WTC11 (cell line): Measurements from ENCODE around the gene KRT7. TPM values are rescaled to one million over a fixed set of nuclear protein-coding genes. Genes with fewer than 3 reads are reported as not detected.

Experiments
- ATAC-seq: fragments of 200-7000 bp; cut with Tn5 transposase; 2 replicates; pipeline ENCODE4 v1.10.0; 2021; ENCODE audit warnings: mild to moderate bottlenecking, moderate library complexity
- CTCF ChIA-PET: fragments of 300-600 bp; sonication (Branson Sonifier 250); formaldehyde crosslinking; loops from one replicate; lab custom pipeline; 2021; ENCODE audit warnings: antibody characterized with exemption; lab: Charles Lee
- POLR2A ChIA-PET: fragments of 350-600 bp; sonication (Branson Sonifier 250); formaldehyde crosslinking; loops from one replicate; lab custom pipeline; 2021; ENCODE audit warnings: antibody characterized with exemption; lab: Charles Lee
- DNase-seq: peaks from one replicate; pipeline ENCODE4 v3.0.0; 2021; ENCODE audit warnings: low spot score
- H3K27ac Mint-ChIP-seq: 2 replicates; pipeline ENCODE4 v1.8.0; 2021; ENCODE audit warnings: mixed read lengths
- H3K27me3 Mint-ChIP-seq: 2 replicates; pipeline ENCODE4 v1.8.0; 2021; ENCODE audit warnings: low read depth, mild to moderate bottlenecking, moderate library complexity, mixed read lengths
- H3K36me3 Mint-ChIP-seq: 2 replicates; pipeline ENCODE4 v1.8.0; 2021; ENCODE audit warnings: mixed read lengths
- H3K4me1 Mint-ChIP-seq: 2 replicates; pipeline ENCODE4 v1.8.0; 2022; ENCODE audit warnings: mixed read lengths
- H3K4me3 Mint-ChIP-seq: 2 replicates; pipeline ENCODE4 v1.8.0; 2021; ENCODE audit warnings: mild to moderate bottlenecking, moderate library complexity, mixed read lengths
- H3K9me3 Mint-ChIP-seq: 2 replicates; pipeline ENCODE4 v1.8.0; 2021; ENCODE audit warnings: mixed read lengths
- E2F4 ChIP-seq: sonication (generic); formaldehyde crosslinking; IDR thresholded peaks from 2 replicates; pipeline ENCODE4 v1.8.1; 2022; ENCODE audit warnings: low read depth, mild to moderate bottlenecking, moderate library complexity, missing genetic modification reagents, borderline replicate concordance
- ELF4 ChIP-seq: sonication (generic); formaldehyde crosslinking; IDR thresholded peaks from 2 replicates; pipeline ENCODE4 v1.8.1; 2022; ENCODE audit warnings: low read depth, mild to moderate bottlenecking, moderate library complexity, missing genetic modification reagents
- ESRRA ChIP-seq: sonication (generic); formaldehyde crosslinking; IDR thresholded peaks from 2 replicates; pipeline ENCODE4 v1.8.1; 2022; ENCODE audit warnings: mild to moderate bottlenecking, missing genetic modification reagents, borderline replicate concordance
- GTF2I ChIP-seq: fragments of 250-450 bp; sonication (Bioruptor Pico); conservative IDR thresholded peaks from 2 replicates; pipeline ENCODE4 v1.4.0; 2021; ENCODE audit warnings: mild to moderate bottlenecking
- KAT7 ChIP-seq: sonication (generic); formaldehyde crosslinking; IDR thresholded peaks from 2 replicates; pipeline ENCODE4 v1.8.1; 2023; ENCODE audit warnings: missing genetic modification reagents, mild to moderate bottlenecking, borderline replicate concordance
- NFATC4 ChIP-seq: fragments of 250-450 bp; sonication (Bioruptor Pico); IDR thresholded peaks from 2 replicates; pipeline ENCODE4 v1.9.0; 2021; ENCODE audit warnings: mild to moderate bottlenecking
- RELA ChIP-seq: sonication (generic); formaldehyde crosslinking; IDR thresholded peaks from 2 replicates; pipeline ENCODE4 v1.8.1; 2022; ENCODE audit warnings: missing genetic modification reagents, mild to moderate bottlenecking, borderline replicate concordance
- SMAD4 ChIP-seq: sonication (generic); formaldehyde crosslinking; IDR thresholded peaks from 2 replicates; pipeline ENCODE4 v1.8.0; 2022; ENCODE audit warnings: mild to moderate bottlenecking, missing genetic modification reagents
- TCF7 ChIP-seq: sonication (generic); formaldehyde crosslinking; IDR thresholded peaks from 2 replicates; pipeline ENCODE4 v1.8.0; 2022; ENCODE audit warnings: mild to moderate bottlenecking, low read depth, missing genetic modification reagents, moderate library complexity
- USF1 ChIP-seq: sonication (generic); formaldehyde crosslinking; IDR thresholded peaks from 2 replicates; pipeline ENCODE4 v1.8.0; 2022; ENCODE audit warnings: mild to moderate bottlenecking, missing genetic modification reagents
- ZNF121 ChIP-seq: sonication (generic); formaldehyde crosslinking; IDR thresholded peaks from 2 replicates; pipeline ENCODE4 v1.8.0; 2023; ENCODE audit warnings: missing genetic modification reagents
- total RNA-seq: library from RNA; stranded (reverse); gene quantifications from 3 replicates; pipeline ENCODE4 v1.2.3, GENCODE V29; 2021
- TF ChIP-seq, protein P1 (sequence below): fragments of 200-600 bp; IDR thresholded peaks from 2 replicates; pipeline ENCODE4 v1.8.0; 2022; ENCODE audit warnings: antibody characterized with exemption
- TF ChIP-seq, protein P2 (sequence below): sonication (generic); formaldehyde crosslinking; IDR thresholded peaks from 2 replicates; pipeline ENCODE4 v1.8.1; 2023; ENCODE audit warnings: mild to moderate bottlenecking, missing genetic modification reagents
- TF ChIP-seq, protein P3 (sequence below): sonication (generic); formaldehyde crosslinking; IDR thresholded peaks from 2 replicates; pipeline ENCODE4 v1.8.1; 2023; ENCODE audit warnings: mild to moderate bottlenecking, missing genetic modification reagents, borderline replicate concordance
- TF ChIP-seq, protein P4 (sequence below): sonication (generic); formaldehyde crosslinking; conservative IDR thresholded peaks from 2 replicates; pipeline ENCODE4 v1.8.1; 2022; ENCODE audit warnings: mild to moderate bottlenecking, missing genetic modification reagents

The KRT7 gene
- total RNA-seq, 1 experiment from 2014 or later, result 10.6 TPM

DNA sequence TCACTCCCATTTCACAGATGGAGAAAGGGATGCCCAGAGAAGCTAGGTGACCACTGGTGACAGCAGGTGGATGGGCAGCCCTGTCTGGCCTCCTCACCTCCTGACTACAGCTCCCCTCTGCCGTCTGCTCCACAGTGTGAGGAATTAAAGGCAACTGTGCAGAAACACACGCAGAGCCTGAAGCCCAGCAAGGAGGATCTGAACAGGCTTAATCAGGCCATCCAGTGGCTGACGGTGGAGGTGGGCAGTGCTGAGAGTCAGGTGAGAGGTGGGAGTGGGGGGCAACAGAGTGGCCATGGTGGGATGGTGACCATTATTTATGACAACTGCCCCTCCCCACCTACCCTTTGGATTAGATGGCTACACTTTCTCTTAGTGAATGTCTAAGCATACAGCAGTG lies 42.6 kb downstream of the KRT7 start:
- no peak overlapping the region for H3K27ac Mint-ChIP-seq
- TF ChIP-seq ZNF121 (CRISPR knock-in tag) (no peak), KAT7 (CRISPR knock-in tag) (no peak), USF1 (CRISPR knock-in tag) (no peak), ELF4 (CRISPR knock-in tag) (no peak), ESRRA (CRISPR knock-in tag) (no peak), E2F4 (CRISPR knock-in tag) (no peak), NFATC4 (CRISPR knock-in tag) (no peak), TCF7 (no peak), RELA (CRISPR knock-in tag) (no peak), SMAD4 (CRISPR knock-in tag) (no peak), GTF2I (CRISPR knock-in tag) (no peak)
- TF ChIP-seq, protein P1, sequence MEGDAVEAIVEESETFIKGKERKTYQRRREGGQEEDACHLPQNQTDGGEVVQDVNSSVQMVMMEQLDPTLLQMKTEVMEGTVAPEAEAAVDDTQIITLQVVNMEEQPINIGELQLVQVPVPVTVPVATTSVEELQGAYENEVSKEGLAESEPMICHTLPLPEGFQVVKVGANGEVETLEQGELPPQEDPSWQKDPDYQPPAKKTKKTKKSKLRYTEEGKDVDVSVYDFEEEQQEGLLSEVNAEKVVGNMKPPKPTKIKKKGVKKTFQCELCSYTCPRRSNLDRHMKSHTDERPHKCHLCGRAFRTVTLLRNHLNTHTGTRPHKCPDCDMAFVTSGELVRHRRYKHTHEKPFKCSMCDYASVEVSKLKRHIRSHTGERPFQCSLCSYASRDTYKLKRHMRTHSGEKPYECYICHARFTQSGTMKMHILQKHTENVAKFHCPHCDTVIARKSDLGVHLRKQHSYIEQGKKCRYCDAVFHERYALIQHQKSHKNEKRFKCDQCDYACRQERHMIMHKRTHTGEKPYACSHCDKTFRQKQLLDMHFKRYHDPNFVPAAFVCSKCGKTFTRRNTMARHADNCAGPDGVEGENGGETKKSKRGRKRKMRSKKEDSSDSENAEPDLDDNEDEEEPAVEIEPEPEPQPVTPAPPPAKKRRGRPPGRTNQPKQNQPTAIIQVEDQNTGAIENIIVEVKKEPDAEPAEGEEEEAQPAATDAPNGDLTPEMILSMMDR, result no peak
- TF ChIP-seq, protein P2, sequence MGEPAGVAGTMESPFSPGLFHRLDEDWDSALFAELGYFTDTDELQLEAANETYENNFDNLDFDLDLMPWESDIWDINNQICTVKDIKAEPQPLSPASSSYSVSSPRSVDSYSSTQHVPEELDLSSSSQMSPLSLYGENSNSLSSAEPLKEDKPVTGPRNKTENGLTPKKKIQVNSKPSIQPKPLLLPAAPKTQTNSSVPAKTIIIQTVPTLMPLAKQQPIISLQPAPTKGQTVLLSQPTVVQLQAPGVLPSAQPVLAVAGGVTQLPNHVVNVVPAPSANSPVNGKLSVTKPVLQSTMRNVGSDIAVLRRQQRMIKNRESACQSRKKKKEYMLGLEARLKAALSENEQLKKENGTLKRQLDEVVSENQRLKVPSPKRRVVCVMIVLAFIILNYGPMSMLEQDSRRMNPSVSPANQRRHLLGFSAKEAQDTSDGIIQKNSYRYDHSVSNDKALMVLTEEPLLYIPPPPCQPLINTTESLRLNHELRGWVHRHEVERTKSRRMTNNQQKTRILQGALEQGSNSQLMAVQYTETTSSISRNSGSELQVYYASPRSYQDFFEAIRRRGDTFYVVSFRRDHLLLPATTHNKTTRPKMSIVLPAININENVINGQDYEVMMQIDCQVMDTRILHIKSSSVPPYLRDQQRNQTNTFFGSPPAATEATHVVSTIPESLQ (CRISPR knock-in tag), result no peak
- TF ChIP-seq, protein P3, sequence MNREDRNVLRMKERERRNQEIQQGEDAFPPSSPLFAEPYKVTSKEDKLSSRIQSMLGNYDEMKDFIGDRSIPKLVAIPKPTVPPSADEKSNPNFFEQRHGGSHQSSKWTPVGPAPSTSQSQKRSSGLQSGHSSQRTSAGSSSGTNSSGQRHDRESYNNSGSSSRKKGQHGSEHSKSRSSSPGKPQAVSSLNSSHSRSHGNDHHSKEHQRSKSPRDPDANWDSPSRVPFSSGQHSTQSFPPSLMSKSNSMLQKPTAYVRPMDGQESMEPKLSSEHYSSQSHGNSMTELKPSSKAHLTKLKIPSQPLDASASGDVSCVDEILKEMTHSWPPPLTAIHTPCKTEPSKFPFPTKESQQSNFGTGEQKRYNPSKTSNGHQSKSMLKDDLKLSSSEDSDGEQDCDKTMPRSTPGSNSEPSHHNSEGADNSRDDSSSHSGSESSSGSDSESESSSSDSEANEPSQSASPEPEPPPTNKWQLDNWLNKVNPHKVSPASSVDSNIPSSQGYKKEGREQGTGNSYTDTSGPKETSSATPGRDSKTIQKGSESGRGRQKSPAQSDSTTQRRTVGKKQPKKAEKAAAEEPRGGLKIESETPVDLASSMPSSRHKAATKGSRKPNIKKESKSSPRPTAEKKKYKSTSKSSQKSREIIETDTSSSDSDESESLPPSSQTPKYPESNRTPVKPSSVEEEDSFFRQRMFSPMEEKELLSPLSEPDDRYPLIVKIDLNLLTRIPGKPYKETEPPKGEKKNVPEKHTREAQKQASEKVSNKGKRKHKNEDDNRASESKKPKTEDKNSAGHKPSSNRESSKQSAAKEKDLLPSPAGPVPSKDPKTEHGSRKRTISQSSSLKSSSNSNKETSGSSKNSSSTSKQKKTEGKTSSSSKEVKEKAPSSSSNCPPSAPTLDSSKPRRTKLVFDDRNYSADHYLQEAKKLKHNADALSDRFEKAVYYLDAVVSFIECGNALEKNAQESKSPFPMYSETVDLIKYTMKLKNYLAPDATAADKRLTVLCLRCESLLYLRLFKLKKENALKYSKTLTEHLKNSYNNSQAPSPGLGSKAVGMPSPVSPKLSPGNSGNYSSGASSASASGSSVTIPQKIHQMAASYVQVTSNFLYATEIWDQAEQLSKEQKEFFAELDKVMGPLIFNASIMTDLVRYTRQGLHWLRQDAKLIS (CRISPR knock-in tag), result no peak
- TF ChIP-seq, protein P4, sequence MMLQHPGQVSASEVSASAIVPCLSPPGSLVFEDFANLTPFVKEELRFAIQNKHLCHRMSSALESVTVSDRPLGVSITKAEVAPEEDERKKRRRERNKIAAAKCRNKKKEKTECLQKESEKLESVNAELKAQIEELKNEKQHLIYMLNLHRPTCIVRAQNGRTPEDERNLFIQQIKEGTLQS (CRISPR knock-in tag), result no peak
- ChIA-PET POLR2A (no interaction called here), CTCF (interaction anchor here (1.0 to 4.8 kb wide), 4 partner anchors 11 to 119 kb away, joined by 3 to 76 read pairs (median 5); no protein-coding TSS in a partner anchor)
- ATAC-seq (no peak), DNase-seq (no peak)
- no peak overlapping the region for H3K4me3 Mint-ChIP-seq
- no peaks in the 10 kb centered on the region for H3K9me3 Mint-ChIP-seq
- H3K4me1 Mint-ChIP-seq, result peaks cover 5% of the 10 kb centered on the region
- peaks cover 20% of the 10 kb centered on the region for H3K27me3 Mint-ChIP-seq
- H3K36me3 Mint-ChIP-seq, result no peaks in the 10 kb centered on the region
